GM19023 (cell line): Measurements from ENCODE around the gene TBC1D4.
A peak's percentile ranks its signal among the peaks of the same experiment; 100 is the strongest.
"Not testable (repeated sequence)": the region's sequence is repeated elsewhere in the genome, so short reads cannot be mapped to it uniquely, and the experiment has no call there.

Source experiments
- ATAC-seq: cut with Tn5 transposase; IDR thresholded peaks from one replicate; pipeline ENCODE4 v1.9.1; 2021; ENCODE audit warnings: mild to moderate bottlenecking, moderate library complexity; ENCODE audit not compliant: unreplicated experiment

TBC1D4 gene

DNA sequence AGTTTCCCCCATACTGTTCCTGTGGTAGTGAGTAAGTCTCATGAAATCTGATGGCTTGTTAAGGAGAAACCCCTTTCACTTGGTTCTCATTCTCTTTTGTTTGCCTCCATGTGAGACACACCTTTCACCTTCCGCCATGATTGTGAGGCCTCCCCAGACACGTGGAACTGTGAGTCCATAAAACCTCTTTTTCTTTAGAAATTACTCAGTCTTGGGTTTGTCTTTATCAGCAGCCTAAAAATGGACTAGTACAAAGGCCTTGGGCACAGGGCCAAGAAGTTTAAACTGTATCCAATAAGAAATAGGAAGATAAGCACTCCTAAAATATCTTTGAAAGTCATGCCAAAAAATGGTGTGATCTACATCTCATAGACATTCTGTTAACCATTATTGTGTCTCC lies 176.9 kb downstream of the TBC1D4 start:
- no peak for ATAC-seq

DNA sequence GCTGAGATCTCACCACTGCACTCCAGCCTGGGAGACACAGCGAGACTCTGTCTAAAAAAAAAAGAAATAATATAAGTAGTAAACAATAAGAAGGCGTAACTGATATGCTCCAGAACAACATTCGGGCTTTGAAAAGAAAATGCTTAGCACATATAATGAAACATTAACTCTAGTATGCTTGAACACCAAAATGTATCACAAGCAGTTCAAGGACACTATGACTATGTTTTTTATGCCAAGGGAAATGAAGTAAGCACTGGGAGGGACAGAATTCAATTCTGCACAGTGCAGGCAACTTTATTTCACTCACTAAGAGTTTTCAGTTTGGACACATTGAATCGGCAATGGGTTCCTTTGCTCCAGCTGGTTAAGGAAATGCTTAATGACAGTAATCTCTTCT lies 178.7 kb downstream of the TBC1D4 start:
- ATAC-seq = no peak

- no peak for ATAC-seq
Observed at GRCh38 chr13:75302071-75302698, 179.8 kb downstream of the TBC1D4 start.

- ATAC-seq = peak; percentile 79
Observed at GRCh38 chr13:75299913-75300862, 181.8 kb downstream of the TBC1D4 start.

DNA sequence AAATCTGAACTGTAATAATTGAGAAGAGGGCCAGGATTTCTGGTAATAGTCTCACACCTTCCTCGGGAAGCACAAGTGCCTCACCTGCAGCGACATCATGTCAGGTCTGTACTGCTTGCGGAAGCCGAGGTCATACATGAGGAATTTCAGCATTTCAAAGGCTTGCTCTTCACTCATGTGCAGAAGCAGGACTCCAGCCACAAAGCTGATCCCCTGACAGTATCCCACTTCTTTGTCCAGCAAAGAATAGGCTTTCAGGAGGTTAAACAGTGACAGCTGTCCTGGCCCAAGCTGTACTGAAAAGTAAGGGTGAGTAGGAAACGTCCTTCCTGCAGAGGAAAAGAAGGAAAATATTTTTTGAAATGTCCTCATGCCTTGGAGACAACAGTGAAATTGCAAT lies 182.7 kb downstream of the TBC1D4 start:
- ATAC-seq = no peak

DNA sequence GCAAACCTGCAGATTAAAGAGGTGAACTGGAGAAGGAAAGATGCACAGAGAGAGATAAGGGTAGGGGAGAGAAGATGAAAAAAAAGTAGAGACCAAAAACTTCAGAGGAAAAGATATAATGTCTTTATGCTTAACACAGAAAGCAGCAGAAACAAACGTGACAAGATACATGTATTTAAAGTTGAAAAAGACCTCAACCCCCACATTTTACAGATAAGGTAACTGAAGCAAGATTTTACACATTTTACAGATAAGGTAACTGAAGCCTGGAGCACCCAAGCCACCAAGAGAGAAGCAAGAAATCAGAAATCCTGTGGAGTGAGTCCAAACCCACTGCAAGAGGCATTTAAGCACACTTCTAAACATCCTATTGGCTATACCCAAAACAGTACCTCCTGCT lies 185.3 kb downstream of the TBC1D4 start:
- ATAC-seq = no peak

DNA sequence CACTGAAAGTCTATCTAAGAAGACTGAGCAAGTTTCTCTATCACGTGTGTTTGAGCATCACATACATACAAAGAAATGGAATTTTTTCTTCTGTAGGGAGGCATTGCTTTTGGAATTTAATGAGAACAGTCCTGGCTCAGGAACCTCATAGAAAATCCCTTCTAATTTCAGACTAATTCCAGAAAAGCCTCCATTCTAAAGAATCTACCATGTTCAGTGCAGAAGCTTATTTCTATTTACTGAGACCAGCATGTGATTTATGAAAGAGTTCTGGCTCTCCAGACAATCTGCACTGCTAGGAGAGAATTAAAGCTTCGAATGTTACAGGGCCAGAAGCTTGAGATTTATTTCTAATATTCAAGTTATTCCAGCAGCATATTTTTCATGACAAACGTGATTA lies 186.8 kb downstream of the TBC1D4 start:
- no peak for ATAC-seq

GRCh38 chr13:75294110-75294509 lies 187.9 kb downstream of the TBC1D4 start:
- no peak for ATAC-seq

DNA sequence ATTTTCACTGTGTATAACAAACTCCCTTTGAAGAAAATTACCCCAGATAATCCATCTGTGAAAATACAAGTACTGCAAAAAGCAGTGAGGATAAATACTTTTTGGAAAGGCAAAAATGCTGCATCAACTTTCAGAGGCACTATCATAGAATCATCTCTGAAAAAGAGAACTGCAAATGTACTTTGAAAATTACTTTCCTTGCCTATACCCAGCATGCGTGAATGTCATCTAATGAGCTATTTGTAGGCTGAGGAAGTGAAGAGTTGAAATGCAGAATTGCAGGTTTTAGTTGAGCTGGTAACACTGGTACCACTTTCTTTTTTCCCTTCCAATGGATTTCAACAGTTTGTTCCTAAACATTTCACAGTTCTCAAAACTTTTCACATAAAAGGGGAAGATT lies 196.7 kb downstream of the TBC1D4 start:
- ATAC-seq = peak; percentile 54

GRCh38 chr13:75279834-75280369 lies 202.1 kb downstream of the TBC1D4 start:
- no peak for ATAC-seq

GRCh38 chr13:75273695-75274094 lies 208.3 kb downstream of the TBC1D4 start:
- not testable (repeated sequence) for ATAC-seq

DNA sequence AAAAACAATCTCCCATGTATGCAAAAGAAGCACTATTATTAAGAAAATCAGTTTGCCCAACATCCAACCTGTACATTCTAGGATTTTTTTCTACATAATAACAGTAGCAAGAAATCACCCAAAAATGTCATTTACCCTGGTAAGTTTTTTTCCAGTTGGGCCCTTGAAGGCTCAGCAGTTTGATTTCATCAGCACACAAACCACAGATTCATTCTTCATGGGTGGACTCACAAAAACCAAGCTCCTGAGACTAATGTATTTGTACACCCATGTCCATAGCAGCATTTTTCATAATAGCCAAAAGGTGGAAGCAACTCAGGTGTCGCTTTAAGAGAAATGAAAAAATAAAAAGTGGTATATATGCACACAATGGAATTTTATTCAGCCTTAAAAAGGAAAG lies 210.1 kb downstream of the TBC1D4 start:
- no peak for ATAC-seq

DNA sequence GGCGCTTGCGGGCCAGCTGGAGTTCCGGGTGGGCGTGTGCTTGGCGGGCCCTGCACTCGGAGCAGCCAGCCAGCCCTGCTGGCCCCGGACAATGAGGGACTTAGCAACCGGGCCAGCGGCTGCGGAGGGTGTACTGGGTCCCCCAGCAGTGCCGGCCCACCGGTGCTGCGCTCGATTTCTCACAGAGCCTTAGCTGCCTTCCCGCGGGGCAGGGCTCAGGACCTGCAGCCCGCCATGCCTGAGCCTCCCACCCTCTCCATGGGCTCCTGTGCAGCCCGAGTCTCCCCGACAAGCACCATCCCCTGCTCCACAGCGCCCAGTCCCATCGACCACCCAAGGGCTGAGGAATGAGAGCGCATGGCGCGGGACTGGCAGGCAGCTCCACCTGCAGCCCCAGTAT lies 213.5 kb downstream of the TBC1D4 start:
- ATAC-seq = not testable (repeated sequence)

DNA sequence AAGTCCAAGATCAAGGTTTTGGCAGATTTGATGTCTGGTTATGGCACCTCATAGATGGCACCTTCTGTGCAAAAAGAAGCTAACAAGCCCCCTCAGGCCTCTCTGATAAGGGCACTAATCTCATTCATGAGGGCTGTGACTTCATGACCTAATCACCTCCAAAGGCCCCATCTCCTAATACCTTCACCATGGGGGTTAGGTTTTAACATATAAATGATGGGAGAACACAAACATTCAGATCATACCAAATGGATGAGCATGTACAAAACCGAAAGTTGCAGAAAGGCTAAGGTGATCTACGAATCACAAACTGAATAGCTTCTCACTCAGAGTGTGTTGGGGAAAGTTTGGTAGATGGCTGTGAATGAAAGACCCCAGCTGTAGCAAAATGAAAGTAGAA lies 217.4 kb downstream of the TBC1D4 start:
- no peak for ATAC-seq

DNA sequence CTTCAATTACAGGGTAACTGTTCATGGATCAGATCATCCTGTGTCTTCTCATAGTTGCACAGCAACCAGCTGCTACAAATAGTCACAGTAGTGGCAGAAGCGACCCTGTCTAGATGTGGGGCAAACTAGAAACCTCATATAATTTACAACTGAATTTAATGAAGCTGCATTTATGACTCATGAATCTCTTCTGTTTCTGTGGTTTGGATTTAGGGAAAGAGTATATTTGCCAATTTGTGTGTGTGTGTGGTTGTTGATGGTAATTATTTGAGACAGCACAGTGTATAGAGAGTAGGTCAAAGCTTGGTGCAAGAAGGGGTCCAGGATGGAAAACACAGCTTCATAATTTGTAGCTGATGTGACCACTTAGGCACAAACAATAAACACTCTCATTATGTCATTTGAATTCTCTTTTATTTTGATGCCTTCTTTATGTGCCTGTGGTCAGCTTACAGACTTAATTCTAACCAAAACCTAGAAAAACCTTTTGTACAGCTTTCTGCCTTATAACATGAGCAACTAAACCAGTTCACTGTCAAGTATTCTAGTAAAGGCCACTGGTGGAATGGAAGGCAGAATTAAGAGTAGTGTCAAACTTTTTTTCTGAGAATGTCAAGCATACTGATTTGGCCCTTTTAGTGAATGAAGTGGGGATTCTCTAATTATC lies 218.1 kb downstream of the TBC1D4 start:
- no peak for ATAC-seq

GRCh38 chr13:75258159-75258782 lies 223.7 kb downstream of the TBC1D4 start:
- ATAC-seq = no peak

- ATAC-seq = no peak
Observed at GRCh38 chr13:75256922-75257321, 225.0 kb downstream of the TBC1D4 start.

- ATAC-seq = no peak
Observed at GRCh38 chr13:75255653-75256052, 226.3 kb downstream of the TBC1D4 start.

GRCh38 chr13:75255147-75255546 lies 226.8 kb downstream of the TBC1D4 start:
- ATAC-seq = no peak

DNA sequence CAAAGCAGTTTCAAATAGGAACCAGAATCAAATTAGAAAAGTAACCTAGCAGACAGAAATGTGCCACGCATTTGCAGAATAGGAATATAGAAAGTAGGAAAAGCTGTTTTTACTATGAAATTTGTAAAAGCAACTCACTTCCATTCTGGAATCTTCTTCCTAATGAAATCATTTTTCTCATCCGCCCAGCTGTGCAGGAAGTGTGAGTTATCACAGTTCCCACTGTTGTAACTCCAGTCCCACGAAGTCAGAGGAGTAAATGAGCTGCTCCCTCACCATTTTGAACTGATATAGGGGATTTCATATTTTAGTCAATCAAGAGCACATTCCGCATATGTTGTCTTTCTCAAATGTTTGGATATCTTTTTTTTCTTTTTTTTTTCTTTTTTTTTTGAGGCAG lies 230.8 kb downstream of the TBC1D4 start:
- no peak for ATAC-seq
